Heart right ventricle (tissue), 16 donors: ENCODE measurements around the gene CLEC19A. TPM values are rescaled to one million over a fixed set of nuclear protein-coding genes. Genes with fewer than 3 reads are reported as not detected.

ENCODE experiments used
- ATAC-seq, 8 donors: fragments of 200-7000 bp; cut with Tn5 transposase; one replicate each; pipeline ENCODE4 v1.9.1; 2020; ENCODE audit warnings: mild to moderate bottlenecking in 8 of 8, moderate library complexity in 8 of 8, moderate number of reproducible peaks in 1 of 8
- DNase-seq, 2 donors: peaks; one replicate each; pipeline ENCODE4 v3.0.0-alpha.2; 2020
- H3K27ac ChIP-seq, 10 donors: fragments of 200-600 bp; sonication (generic) in 2 of 10; one replicate each; pipeline versions ENCODE4 v1.5.0 to v1.8.0; 2020 to 2022; ENCODE audit warnings: mild to moderate bottlenecking in 3 of 10
- H3K27me3 ChIP-seq, 7 donors: fragments of 200-600 bp; one replicate each; pipeline ENCODE4 v1.8.0; 2021 to 2022; ENCODE audit warnings: mild to moderate bottlenecking in 2 of 7
- H3K36me3 ChIP-seq, 9 donors: fragments of 200-600 bp; sonication (generic) in 1 of 9; one replicate each; pipeline versions ENCODE4 v1.5.0 to v1.8.0; 2020 to 2022; ENCODE audit warnings: mild to moderate bottlenecking in 2 of 9
- H3K4me1 ChIP-seq, 9 donors: fragments of 200-600 bp; sonication (generic) in 1 of 9; one replicate each; pipeline versions ENCODE4 v1.5.0 to v1.8.0; 2020 to 2022; ENCODE audit warnings: mild to moderate bottlenecking in 4 of 9
- H3K4me3 ChIP-seq, 10 donors: fragments of 200-600 bp; sonication (generic) in 2 of 10; one replicate each; pipeline versions ENCODE4 v1.5.0 to v1.8.0; 2020 to 2022; ENCODE audit warnings: mild to moderate bottlenecking in 7 of 10, moderate library complexity in 2 of 10
- H3K9me3 ChIP-seq, 11 donors: fragments of 200-600 bp in 10 of 11; sonication (generic) in 2 of 11; one replicate each; pipeline versions ENCODE4 v1.5.0 to v1.8.0; 2013 to 2022; ENCODE audit warnings: mild to moderate bottlenecking in 2 of 11, control low read depth in 1 of 11, moderate library complexity in 1 of 11
- CTCF ChIP-seq, 9 donors: fragments of 200-600 bp; sonication (generic) in 2 of 9; IDR thresholded peaks; one replicate each; pipeline versions ENCODE4 v1.5.0 to v1.8.0; 2021 to 2022; ENCODE audit warnings: antibody characterized with exemption in 9 of 9, mild to moderate bottlenecking in 5 of 9, moderate library complexity in 1 of 9
- WGBS, 2 donors: extraction: QIAGEN DNeasy Blood & Tissue Kit; methylation state at CpG; one replicate each; pipeline ENCODE4 v1.1.7; 2013; ENCODE audit warnings: inconsistent platforms in 1 of 2; 5-methylcytosine and 5-hydroxymethylcytosine counted together
- intact Hi-C, 10 donors: fragments of 100-400 bp; cut with DNase I; formaldehyde crosslinking; loops; one replicate each; pipeline versions ENCODE4 v1.11.1 to v1.14.2; 2022
- polyA plus RNA-seq, 2 donors: library from polyadenylated mRNA; stranded (reverse); fragments of 200-250 nt; gene quantifications; one replicate each; pipeline ENCODE4 v1.2.3, GENCODE V29; 2013
- total RNA-seq, 10 donors: library from RNA; stranded (reverse); fragmentation: NEBNext Ultra II Directional in 3 of 10; extraction: Animal tissue kit (Norgen Biotek cat#: 25700) in 3 of 10; gene quantifications; one replicate each; pipeline versions ENCODE4 v1.2.1 to v1.2.4, GENCODE V29; 2021 to 2023
- donor health status: Arrhythmogenic right ventricular cardiomyopathy.
- donor health status: ischemic (EF 13 %, LVEDD 7.1; RV severe dilation, severe dysfunction).
- donor health status: healthy with polysubstance abuse.
- donor health status: DM: no; HTN: yes; CAD: no.
- donor health status: DM: no; HTN: no; CAD: no.
- donor health status: ischemic (EF 25% LVEDD 6.9; RV normal size, moderate dysfunction).
- donor health status: ischemic (EF 25% LVEDD 5.7; RV mildly dilated, moderate dysfunction).
- donor health status: healthy.
- donor health status: DM: yes; HTN: yes; CAD: no.
- donor health status: Ischemic cardiomyopathy.
- donor health status: ischemic (EF 35%, LVEDD 5.7; RV mildly dilated, moderate dysfunction).
- donor health status: nonischemic (EF 11% LVEDD 7.7; RV severe dilation, severe dysfunction).
- donor health status: DM: yes; HTN: yes; CAD: no.
- donor health status: PGD.
- donor health status: ischemic (EF 29% LVEDD 5.4; RV normal size, mild dysfunction).
- donor health status: nonischemic (EF 23%, LVEDD 6.1; RV moderate dilation, normal function).

The CLEC19A gene
- total and polyA plus RNA-seq, 12 donors = not detected

GRCh38 chr16:19329932-19330331 lies 44.4 kb downstream of the CLEC19A start:
- H3K36me3 ChIP-seq = no peaks in the 10 kb centered on the region
- H3K9me3 ChIP-seq = peaks cover 0 to 14% (median 8%) of the 10 kb centered on the region in 11 donors
- no peak for TF ChIP-seq CTCF (IDR thresholded peaks at IDR 0.05)
- no peak overlapping the region for H3K27ac ChIP-seq
- ATAC-seq (no peak), DNase-seq (no peak)
- WGBS, 2 donors = 87 to 90% methylated on average over 1 of the region's 1 CpG
- H3K27me3 ChIP-seq = no peaks in the 10 kb centered on the region
- H3K4me1 ChIP-seq = no peaks in the 10 kb centered on the region
- no peak overlapping the region for H3K4me3 ChIP-seq
- intact Hi-C loops = loop anchor here in 2 of 10 donors (5.0 to 10.0 kb wide), 2 partner anchors 65 to 767 kb away; no protein-coding TSS in a partner anchor

GRCh38 chr16:19330841-19331397 lies 45.4 kb downstream of the CLEC19A start:
- Histone ChIP-seq H3K4me1 (no peaks in the 10 kb centered on the region), H3K4me3 (no peak overlapping the region), H3K9me3 (peaks cover 0 to 14% (median 8%) of the 10 kb centered on the region in 11 donors), H3K27me3 (peaks cover 0 to 4% (median 0%) of the 10 kb centered on the region in 7 donors), H3K36me3 (no peaks in the 10 kb centered on the region), H3K27ac (no peak overlapping the region)
- DNase-seq = no peak
- no peak for TF ChIP-seq CTCF (IDR thresholded peaks at IDR 0.05)
- intact Hi-C loops = loop anchor here in 2 of 10 donors (5.0 to 10.0 kb wide), 2 partner anchors 64 to 766 kb away; no protein-coding TSS in a partner anchor
- 62 to 64% methylated on average over 6 of the region's 6 CpGs for WGBS, 2 donors
- no peak for ATAC-seq

- ATAC-seq = no peak
- 47 to 55% methylated on average over 4 of the region's 4 CpGs for WGBS, 2 donors
- no peak for DNase-seq
- Histone ChIP-seq H3K36me3 (no peaks in the 10 kb centered on the region), H3K4me3 (no peak overlapping the region), H3K27me3 (peaks cover 0 to 4% (median 0%) of the 10 kb centered on the region in 7 donors), H3K4me1 (no peaks in the 10 kb centered on the region), H3K27ac (no peak overlapping the region), H3K9me3 (peaks cover 0 to 14% (median 8%) of the 10 kb centered on the region in 11 donors)
- no peak for TF ChIP-seq CTCF (IDR thresholded peaks at IDR 0.05)
- intact Hi-C loops = loop anchor here in 2 of 10 donors (5.0 to 10.0 kb wide), 2 partner anchors 63 to 766 kb away; no protein-coding TSS in a partner anchor
Observed at GRCh38 chr16:19331794-19332193, 46.3 kb downstream of the CLEC19A start.

GRCh38 chr16:19338335-19338734 lies 52.8 kb downstream of the CLEC19A start:
- DNase-seq (no peak), ATAC-seq (no peak)
- TF ChIP-seq CTCF (IDR thresholded peaks at IDR 0.05) = no peak
- WGBS, 2 donors = 49 to 58% methylated on average over 3 of the region's 3 CpGs
- intact Hi-C loops = loop anchor here in 1 of 10 donors (10.0 kb wide), 1 partner anchor 56 kb away; no protein-coding TSS in a partner anchor
- no peaks in the 10 kb centered on the region for H3K36me3 ChIP-seq
- peaks cover 0 to 4% (median 0%) of the 10 kb centered on the region in 7 donors for H3K27me3 ChIP-seq
- no peaks in the 10 kb centered on the region for H3K4me1 ChIP-seq
- no peak overlapping the region for H3K4me3 ChIP-seq
- peaks cover 0 to 6% (median 0%) of the 10 kb centered on the region in 11 donors for H3K9me3 ChIP-seq
- no peak overlapping the region for H3K27ac ChIP-seq
